Measurements from ENCODE around the gene ANKRD52.

The ANKRD52 gene

DNA sequence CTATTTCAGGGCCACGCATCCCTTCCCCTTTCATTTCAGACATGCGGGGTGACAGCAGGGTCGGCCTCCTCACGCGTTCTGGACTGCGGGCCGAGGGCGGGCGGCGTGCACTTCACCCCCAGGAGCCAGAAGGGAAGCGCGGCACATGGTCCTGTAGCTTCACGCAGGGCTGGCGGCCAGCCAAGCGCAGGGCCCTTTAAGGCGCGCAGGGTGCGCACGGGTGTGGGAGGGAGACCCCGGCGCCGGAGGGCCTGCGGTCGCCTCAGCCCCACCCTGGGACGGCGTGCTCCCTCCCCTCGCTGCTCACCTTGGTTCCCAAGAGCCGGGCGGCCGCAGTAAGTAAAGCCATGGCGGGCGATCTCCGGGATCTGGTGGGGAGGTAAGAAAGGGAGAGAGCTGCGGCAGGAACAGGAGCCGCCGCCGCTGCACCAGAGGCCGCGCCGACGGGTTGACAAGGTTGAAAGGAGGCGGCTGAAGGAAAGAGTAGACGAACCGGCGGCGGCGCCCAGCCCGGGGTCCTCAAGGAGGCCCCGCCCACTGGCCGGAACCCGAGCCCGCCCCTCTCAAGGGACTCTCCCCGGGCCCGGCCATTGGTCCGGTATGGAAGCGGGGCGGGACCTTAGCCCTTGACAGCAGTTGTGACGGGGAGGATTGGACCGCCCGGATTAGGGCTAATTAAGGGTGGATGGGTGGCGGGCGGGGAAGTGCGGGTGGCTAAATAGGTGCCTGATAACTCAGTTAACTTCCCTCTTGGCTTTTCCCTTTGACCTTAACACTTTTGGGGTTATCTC lies 41.9 kb upstream of the ANKRD52 start, which contains the start of gene CS:
CS (minus strand) TSS at position 478 of the 791 bp plus-strand sequence; CDS start at position 349, 129 bp downstream.
- Mint-ChIP-seq H3K4me1 (peaks cover 45% of the 10 kb centered on the region), H3K36me3 (ENCODE audit: low read depth) (peaks cover 25% of the 10 kb centered on the region), H3K9me3 (no peaks in the 10 kb centered on the region), H3K27ac (peak within 1 kb of the TSS; percentile 96 to 98 (median 98)), H3K4me3 (peak within 1 kb of the TSS; percentile 98 to 99 (median 99)), H3K27me3 (ENCODE audit: low read depth) (no peaks in the 10 kb centered on the region)
- TF ChIP-seq, protein P1, sequence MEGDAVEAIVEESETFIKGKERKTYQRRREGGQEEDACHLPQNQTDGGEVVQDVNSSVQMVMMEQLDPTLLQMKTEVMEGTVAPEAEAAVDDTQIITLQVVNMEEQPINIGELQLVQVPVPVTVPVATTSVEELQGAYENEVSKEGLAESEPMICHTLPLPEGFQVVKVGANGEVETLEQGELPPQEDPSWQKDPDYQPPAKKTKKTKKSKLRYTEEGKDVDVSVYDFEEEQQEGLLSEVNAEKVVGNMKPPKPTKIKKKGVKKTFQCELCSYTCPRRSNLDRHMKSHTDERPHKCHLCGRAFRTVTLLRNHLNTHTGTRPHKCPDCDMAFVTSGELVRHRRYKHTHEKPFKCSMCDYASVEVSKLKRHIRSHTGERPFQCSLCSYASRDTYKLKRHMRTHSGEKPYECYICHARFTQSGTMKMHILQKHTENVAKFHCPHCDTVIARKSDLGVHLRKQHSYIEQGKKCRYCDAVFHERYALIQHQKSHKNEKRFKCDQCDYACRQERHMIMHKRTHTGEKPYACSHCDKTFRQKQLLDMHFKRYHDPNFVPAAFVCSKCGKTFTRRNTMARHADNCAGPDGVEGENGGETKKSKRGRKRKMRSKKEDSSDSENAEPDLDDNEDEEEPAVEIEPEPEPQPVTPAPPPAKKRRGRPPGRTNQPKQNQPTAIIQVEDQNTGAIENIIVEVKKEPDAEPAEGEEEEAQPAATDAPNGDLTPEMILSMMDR (IDR thresholded peaks at IDR 0.05; ENCODE audit: unreplicated experiment in 3 of 3): no peak

DNA sequence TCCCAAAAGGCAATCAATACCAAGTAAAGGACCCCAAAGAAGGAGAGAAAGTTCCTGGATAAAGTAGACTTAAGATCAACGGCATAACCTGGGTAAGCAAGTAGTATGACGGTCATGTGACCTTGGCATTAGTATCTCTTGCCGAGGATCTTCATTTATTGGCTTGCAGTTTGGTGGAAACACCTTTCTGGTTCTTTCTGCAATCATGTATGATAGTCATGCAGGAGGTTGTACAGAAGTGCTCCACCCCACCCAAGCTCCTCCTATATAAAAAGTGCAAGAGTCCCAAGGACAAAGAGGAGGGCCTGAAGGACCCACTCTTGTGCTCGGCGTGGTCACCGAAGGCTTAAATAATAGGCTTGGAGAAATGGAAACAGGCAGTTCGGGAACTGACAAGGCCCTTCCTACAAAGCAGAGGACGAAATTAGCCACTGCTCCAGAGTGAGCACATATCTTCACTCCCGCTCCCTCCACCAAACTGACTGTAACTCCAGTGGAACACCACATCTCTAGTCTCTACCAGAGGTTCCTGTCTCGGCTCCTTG lies 41.2 kb upstream of the ANKRD52 start:
- peaks cover 22% of the 10 kb centered on the region for H3K36me3 Mint-ChIP-seq (ENCODE audit: low read depth)
- H3K27ac Mint-ChIP-seq: peak overlapping the region; percentile 96 to 98 (median 98)
- peaks cover 45% of the 10 kb centered on the region for H3K4me1 Mint-ChIP-seq
- H3K27me3 Mint-ChIP-seq (ENCODE audit: low read depth): no peaks in the 10 kb centered on the region
- H3K9me3 Mint-ChIP-seq: no peaks in the 10 kb centered on the region
- H3K4me3 Mint-ChIP-seq: peak overlapping the region; percentile 98 to 99 (median 99)
- TF ChIP-seq, protein P1 (IDR thresholded peaks at IDR 0.05; ENCODE audit: unreplicated experiment in 3 of 3): no peak

DNA sequence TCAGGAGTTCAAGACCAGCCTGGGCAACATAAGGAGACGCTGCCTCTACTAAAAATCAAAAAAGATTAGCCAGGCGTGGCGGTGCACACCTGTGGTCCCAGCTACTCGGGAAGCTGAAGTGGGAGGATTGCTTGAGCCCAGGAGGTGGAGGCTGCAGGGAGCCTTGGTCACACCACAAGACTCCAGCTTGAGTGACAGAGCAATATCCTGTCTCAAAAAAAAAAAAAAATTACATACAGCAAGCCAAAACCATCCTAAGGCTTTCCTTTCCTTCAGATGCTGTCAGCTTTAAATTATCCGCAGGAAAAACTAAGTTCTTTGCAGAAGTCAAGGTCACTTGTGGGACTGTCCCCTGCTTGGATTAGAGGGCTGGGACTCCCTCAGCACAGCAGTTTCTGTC lies 40.6 kb upstream of the ANKRD52 start:
- TF ChIP-seq, protein P1 (IDR thresholded peaks at IDR 0.05; ENCODE audit: unreplicated experiment in 3 of 3): no peak
- peaks cover 45% of the 10 kb centered on the region for H3K4me1 Mint-ChIP-seq
- H3K27ac Mint-ChIP-seq: peak overlapping the region; percentile 96 to 98 (median 98)
- peak overlapping the region; percentile 98 to 99 (median 99) for H3K4me3 Mint-ChIP-seq
- no peaks in the 10 kb centered on the region for H3K27me3 Mint-ChIP-seq (ENCODE audit: low read depth)
- peaks cover 22% of the 10 kb centered on the region for H3K36me3 Mint-ChIP-seq (ENCODE audit: low read depth)
- H3K9me3 Mint-ChIP-seq: no peaks in the 10 kb centered on the region

DNA sequence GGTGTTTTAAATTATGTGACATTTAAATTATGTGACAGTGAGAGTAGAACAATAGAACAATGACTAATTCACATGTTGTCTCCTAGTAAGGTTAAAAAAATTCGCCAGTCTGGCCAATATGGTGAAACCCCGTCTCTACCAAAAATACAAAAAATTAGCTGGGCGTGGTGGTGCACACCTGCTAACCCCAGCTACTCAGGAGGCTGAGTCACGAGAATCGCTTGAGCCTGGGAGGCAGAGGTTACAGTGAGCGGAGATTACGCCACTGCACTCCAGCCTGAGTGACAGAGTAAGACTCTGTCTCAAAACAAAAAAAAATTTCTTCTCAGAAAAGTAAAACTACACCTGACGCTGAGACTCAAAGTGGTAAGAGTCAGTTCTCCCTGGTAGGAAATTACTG lies 39.2 kb upstream of the ANKRD52 start:
- TF ChIP-seq, protein P1 (IDR thresholded peaks at IDR 0.05; ENCODE audit: unreplicated experiment in 3 of 3): no peak
- H3K27me3 Mint-ChIP-seq (ENCODE audit: low read depth): no peaks in the 10 kb centered on the region
- H3K4me3 Mint-ChIP-seq: peak overlapping the region; percentile 50 to 66 (median 59)
- peaks cover 27% of the 10 kb centered on the region for H3K36me3 Mint-ChIP-seq (ENCODE audit: low read depth)
- peaks cover 44% of the 10 kb centered on the region for H3K4me1 Mint-ChIP-seq
- H3K27ac Mint-ChIP-seq: no peak overlapping the region
- no peaks in the 10 kb centered on the region for H3K9me3 Mint-ChIP-seq

DNA sequence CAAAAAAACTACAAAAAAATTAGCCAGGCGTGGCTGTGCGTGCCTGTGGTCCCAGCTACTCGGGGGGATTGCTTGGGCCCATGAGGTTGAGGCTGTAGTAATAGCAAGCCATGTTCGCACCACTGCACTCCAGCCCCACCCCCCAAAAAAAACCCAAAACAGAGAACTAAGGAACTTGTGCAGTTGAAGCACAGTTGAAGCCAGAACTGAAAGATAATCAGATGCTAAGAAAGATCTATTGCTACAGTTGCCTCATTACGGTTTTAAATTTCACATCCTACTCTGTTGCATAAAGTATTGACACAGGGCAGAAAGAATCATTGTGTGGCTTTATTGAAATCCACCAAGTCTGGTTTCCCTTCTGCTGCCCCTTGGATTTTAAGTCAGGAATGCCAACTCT lies 38.1 kb upstream of the ANKRD52 start:
- TF ChIP-seq, protein P1 (IDR thresholded peaks at IDR 0.05; ENCODE audit: unreplicated experiment in 3 of 3): no peak
- Mint-ChIP-seq H3K4me1 (peaks cover 35% of the 10 kb centered on the region), H3K4me3 (peak overlapping the region in 1 of 3 experiments; percentile 24), H3K9me3 (no peaks in the 10 kb centered on the region), H3K27ac (peak overlapping the region in 1 of 3 experiments; percentile 40), H3K27me3 (ENCODE audit: low read depth) (no peaks in the 10 kb centered on the region), H3K36me3 (ENCODE audit: low read depth) (peaks cover 28% of the 10 kb centered on the region)

Data from nephron (organoid).